Measurements from ENCODE around the gene CLOCK. TPM values are rescaled to one million over a fixed set of nuclear protein-coding genes. Genes with fewer than 3 reads are reported as not detected.
"Not testable (repeated sequence)": the region's sequence is repeated elsewhere in the genome, so short reads cannot be mapped to it uniquely, and the experiment has no call there.

Gene CLOCK
- total RNA-seq, 1 donor from 2014 or later = 10.8 TPM

- H3K4me1 Mint-ChIP-seq = peaks cover 17% of the 10 kb centered on the region
- H3K27me3 Mint-ChIP-seq = peaks cover 48% of the 10 kb centered on the region
Observed at GRCh38 chr4:55551964-55552363, 5.3 kb upstream of the CLOCK start.

GRCh38 chr4:55549888-55550287, 3.2 kb upstream of the CLOCK start:
- H3K4me3 Mint-ChIP-seq = no peak overlapping the region
- peaks cover 17% of the 10 kb centered on the region for H3K4me1 Mint-ChIP-seq
- peak overlapping the region; percentile 70 for H3K27ac Mint-ChIP-seq
- intact Hi-C loops (cut with micrococcal nuclease) = loop anchor here (5.0 to 10.0 kb wide), 7 partner anchors 213 to 1427 kb away; partner anchors contain the start of genes NOA1 and POLR2B
- no peaks in the 10 kb centered on the region for H3K9me3 Mint-ChIP-seq
- H3K36me3 Mint-ChIP-seq (ENCODE audit: low read depth) = no peaks in the 10 kb centered on the region
- H3K27me3 Mint-ChIP-seq = peaks cover 43% of the 10 kb centered on the region
- peak; percentile 46 for DNase-seq

More at GRCh38 chr4:55551964-55552363, 5.3 kb upstream of the CLOCK start:
- not testable (repeated sequence) for DNase-seq; H3K27ac Mint-ChIP-seq; H3K9me3 Mint-ChIP-seq; H3K36me3 Mint-ChIP-seq (ENCODE audit: low read depth); H3K4me3 Mint-ChIP-seq
- intact Hi-C loops (cut with micrococcal nuclease) = loop anchor here (5.0 to 10.0 kb wide), 2 partner anchors 367 to 580 kb away; no protein-coding TSS in a partner anchor

- intact Hi-C loops (cut with micrococcal nuclease) = loop anchor here (2.0 to 5.0 kb wide), 7 partner anchors 15 to 1429 kb away; partner anchors contain the start of genes EXOC1, NOA1 and POLR2B
- peaks cover 25% of the 10 kb centered on the region for H3K4me1 Mint-ChIP-seq
Observed at GRCh38 chr4:55547918-55548317, 1.2 kb upstream of the CLOCK start.

GRCh38 chr4:55547466-55547770, 709 bp upstream of the CLOCK start:
- DNase-seq = no peak
- H3K27me3 Mint-ChIP-seq = peaks cover 33% of the 10 kb centered on the region
- H3K36me3 Mint-ChIP-seq (ENCODE audit: low read depth) = no peaks in the 10 kb centered on the region
- intact Hi-C loops (cut with micrococcal nuclease) = loop anchor here (2.0 to 5.0 kb wide), 7 partner anchors 15 to 1430 kb away; partner anchors contain the start of genes EXOC1, NOA1 and POLR2B
- H3K4me3 Mint-ChIP-seq = peak overlapping the region; percentile 84
- H3K27ac Mint-ChIP-seq = peak overlapping the region; percentile 88
- peaks cover 25% of the 10 kb centered on the region for H3K4me1 Mint-ChIP-seq
- H3K9me3 Mint-ChIP-seq = no peaks in the 10 kb centered on the region

More at GRCh38 chr4:55547918-55548317, 1.2 kb upstream of the CLOCK start:
- Mint-ChIP-seq H3K27me3 (peaks cover 38% of the 10 kb centered on the region), H3K27ac (no peak overlapping the region), H3K4me3 (peak overlapping the region; percentile 84), H3K9me3 (no peaks in the 10 kb centered on the region), H3K36me3 (ENCODE audit: low read depth) (no peaks in the 10 kb centered on the region)
- DNase-seq = peak; percentile 41

GRCh38 chr4:55546506-55546755, 278 bp downstream of the CLOCK start:
- intact Hi-C loops (cut with micrococcal nuclease) = loop anchor here (1.0 to 5.0 kb wide), 8 partner anchors 16 to 1431 kb away; partner anchors contain the start of genes EXOC1, NOA1, POLR2B and TMEM165
- peak overlapping the region; percentile 40 for H3K27ac Mint-ChIP-seq
- no peaks in the 10 kb centered on the region for H3K36me3 Mint-ChIP-seq (ENCODE audit: low read depth)
- H3K27me3 Mint-ChIP-seq = peaks cover 28% of the 10 kb centered on the region
- peak overlapping the region; percentile 84 for H3K4me3 Mint-ChIP-seq
- H3K9me3 Mint-ChIP-seq = no peaks in the 10 kb centered on the region
- peaks cover 25% of the 10 kb centered on the region for H3K4me1 Mint-ChIP-seq
- DNase-seq = no peak

GRCh38 chr4:55545641-55546505, 836 bp downstream of the CLOCK start:
- Mint-ChIP-seq H3K4me3 (peak overlapping the region; percentile 84), H3K4me1 (peaks cover 25% of the 10 kb centered on the region), H3K9me3 (no peaks in the 10 kb centered on the region), H3K27me3 (peaks cover 26% of the 10 kb centered on the region), H3K27ac (peak overlapping the region; percentile 81), H3K36me3 (ENCODE audit: low read depth) (no peaks in the 10 kb centered on the region)
- intact Hi-C loops (cut with micrococcal nuclease) = loop anchor here (1.0 to 5.0 kb wide), 9 partner anchors 17 to 1431 kb away; partner anchors contain the start of genes CEP135, EXOC1, NOA1 and POLR2B
- DNase-seq = peak; percentile 88

GRCh38 chr4:55545151-55545550, 1.6 kb downstream of the CLOCK start:
- Mint-ChIP-seq H3K27me3 (peaks cover 23% of the 10 kb centered on the region), H3K9me3 (no peaks in the 10 kb centered on the region), H3K4me3 (peak overlapping the region; percentile 84), H3K36me3 (ENCODE audit: low read depth) (no peaks in the 10 kb centered on the region), H3K4me1 (peaks cover 24% of the 10 kb centered on the region), H3K27ac (no peak overlapping the region)
- DNase-seq = peak; percentile 49
- intact Hi-C loops (cut with micrococcal nuclease) = loop anchor here (2.0 to 5.0 kb wide), 6 partner anchors 208 to 1432 kb away; partner anchors contain the start of genes CEP135, NOA1 and POLR2B

GRCh38 chr4:55543858-55544257, 2.9 kb downstream of the CLOCK start:
- no peak overlapping the region for H3K27ac Mint-ChIP-seq

GRCh38 chr4:55540271-55540670, 6.4 kb downstream of the CLOCK start:
- Mint-ChIP-seq H3K4me3 (no peak overlapping the region), H3K4me1 (peaks cover 22% of the 10 kb centered on the region), H3K27me3 (no peaks in the 10 kb centered on the region), H3K36me3 (ENCODE audit: low read depth) (peaks cover 10% of the 10 kb centered on the region), H3K27ac (no peak overlapping the region), H3K9me3 (peaks cover 9% of the 10 kb centered on the region)
- no peak for DNase-seq
- intact Hi-C loops (cut with micrococcal nuclease) = no loop called here

More at GRCh38 chr4:55543858-55544257, 2.9 kb downstream of the CLOCK start:
- no peak overlapping the region for H3K4me3 Mint-ChIP-seq
- peaks cover 13% of the 10 kb centered on the region for H3K27me3 Mint-ChIP-seq
- no peaks in the 10 kb centered on the region for H3K9me3 Mint-ChIP-seq
- intact Hi-C loops (cut with micrococcal nuclease) = loop anchor here (2.0 kb wide), 1 partner anchor 405 kb away; the partner anchor contains the start of gene CEP135
- no peaks in the 10 kb centered on the region for H3K36me3 Mint-ChIP-seq (ENCODE audit: low read depth)
- H3K4me1 Mint-ChIP-seq = peaks cover 22% of the 10 kb centered on the region
- DNase-seq = peak; percentile 51

GRCh38 chr4:55539658-55540057, 7.1 kb downstream of the CLOCK start:
- intact Hi-C loops (cut with micrococcal nuclease) = no loop called here
- H3K4me1 Mint-ChIP-seq = peaks cover 20% of the 10 kb centered on the region
- no peak for DNase-seq
- no peak overlapping the region for H3K4me3 Mint-ChIP-seq
- H3K27ac Mint-ChIP-seq = no peak overlapping the region
- H3K9me3 Mint-ChIP-seq = peaks cover 9% of the 10 kb centered on the region
- H3K36me3 Mint-ChIP-seq (ENCODE audit: low read depth) = peaks cover 10% of the 10 kb centered on the region
- H3K27me3 Mint-ChIP-seq = no peaks in the 10 kb centered on the region

- H3K9me3 Mint-ChIP-seq = peaks cover 17% of the 10 kb centered on the region
- H3K4me1 Mint-ChIP-seq = peaks cover 12% of the 10 kb centered on the region
- H3K27me3 Mint-ChIP-seq = no peaks in the 10 kb centered on the region
- intact Hi-C loops (cut with micrococcal nuclease) = no loop called here
- H3K27ac Mint-ChIP-seq = no peak overlapping the region
- H3K4me3 Mint-ChIP-seq = no peak overlapping the region
- H3K36me3 Mint-ChIP-seq (ENCODE audit: low read depth) = peaks cover 16% of the 10 kb centered on the region
- no peak for DNase-seq
Observed at GRCh38 chr4:55538531-55538930, 8.2 kb downstream of the CLOCK start.

GRCh38 chr4:55534306-55534705, 12.4 kb downstream of the CLOCK start:
- H3K4me3 Mint-ChIP-seq = no peak overlapping the region

GRCh38 chr4:55530691-55531090, 16.0 kb downstream of the CLOCK start:
- intact Hi-C loops (cut with micrococcal nuclease) = no loop called here
- Mint-ChIP-seq H3K4me3 (no peak overlapping the region), H3K9me3 (peaks cover 15% of the 10 kb centered on the region)

More at GRCh38 chr4:55534306-55534705, 12.4 kb downstream of the CLOCK start:
- DNase-seq = no peak
- peaks cover 17% of the 10 kb centered on the region for H3K9me3 Mint-ChIP-seq
- H3K27ac Mint-ChIP-seq = no peak overlapping the region
- peaks cover 35% of the 10 kb centered on the region for H3K36me3 Mint-ChIP-seq (ENCODE audit: low read depth)
- peaks cover 9% of the 10 kb centered on the region for H3K4me1 Mint-ChIP-seq
- intact Hi-C loops (cut with micrococcal nuclease) = no loop called here
- H3K27me3 Mint-ChIP-seq = no peaks in the 10 kb centered on the region

GRCh38 chr4:55530167-55530566, 16.5 kb downstream of the CLOCK start:
- no peak for DNase-seq

More at GRCh38 chr4:55530691-55531090, 16.0 kb downstream of the CLOCK start:
- Mint-ChIP-seq H3K36me3 (ENCODE audit: low read depth) (peaks cover 28% of the 10 kb centered on the region), H3K27me3 (no peaks in the 10 kb centered on the region), H3K27ac (no peak overlapping the region), H3K4me1 (no peaks in the 10 kb centered on the region)
- no peak for DNase-seq

More at GRCh38 chr4:55530167-55530566, 16.5 kb downstream of the CLOCK start:
- H3K27me3 Mint-ChIP-seq = no peaks in the 10 kb centered on the region
- H3K4me1 Mint-ChIP-seq = no peaks in the 10 kb centered on the region
- no peak overlapping the region for H3K4me3 Mint-ChIP-seq
- intact Hi-C loops (cut with micrococcal nuclease) = no loop called here
- H3K9me3 Mint-ChIP-seq = peaks cover 15% of the 10 kb centered on the region
- H3K36me3 Mint-ChIP-seq (ENCODE audit: low read depth) = peaks cover 28% of the 10 kb centered on the region
- H3K27ac Mint-ChIP-seq = no peak overlapping the region

Data from activated CD4-positive, alpha-beta T cell treated with anti-CD3 and anti-CD28 coated beads, Interleukin-2, amount 10 ng/mL, durations not matched to agents 24 days and 14 days (primary cell).